B cell (primary cell): Measurements from ENCODE around the gene ATP11A. TPM values are rescaled to one million over a fixed set of nuclear protein-coding genes. Genes with fewer than 3 reads are reported as not detected.

Source experiments
- ATAC-seq: fragments of 200-7000 bp; cut with Tn5 transposase; one replicate; pipeline ENCODE4 v1.10.0; 2021; ENCODE audit warnings: low read depth, mild to moderate bottlenecking, moderate number of reproducible peaks, moderate library complexity
- CTCF ChIA-PET: fragments of 350-600 bp; sonication (Branson Sonifier 250); formaldehyde crosslinking; loops from one replicate; lab custom pipeline; 2021; ENCODE audit warnings: antibody characterized with exemption, inconsistent platforms; lab: Charles Lee
- POLR2A ChIA-PET: fragments of 350-600 bp; sonication (Branson Sonifier 250); formaldehyde crosslinking; loops from one replicate; lab custom pipeline; 2021; ENCODE audit warnings: antibody characterized with exemption; lab: Charles Lee
- DNase-seq: peaks from one replicate; pipeline ENCODE4 v3.0.0; 2013
- H2AFZ ChIP-seq: 2 replicates; pipeline ENCODE4 v1.6.1; 2012; ENCODE audit warnings: mild to moderate bottlenecking, low read depth, low read length; ENCODE audit not compliant: insufficient read depth, poor library complexity, severe bottlenecking
- H3K27ac ChIP-seq, 2 donors: 1 replicate in 1 of 2; 2 replicates in 1 of 2; pipeline ENCODE4 v1.5.1; 2012 to 2013; ENCODE audit warnings: low read length in 2 of 2, mild to moderate bottlenecking in 2 of 2, moderate library complexity in 1 of 2
- H3K27me3 ChIP-seq, 4 experiments: fragments of 200-600 bp in 1 of 4; sonication (generic) in 1 of 4; replicated peaks in 1 of 4; 1 replicate in 2 of 4; 2 replicates in 2 of 4; pipeline versions ENCODE4 v1.6.1 to v1.7.0; 2013 to 2016; ENCODE audit warnings: low read length in 3 of 4, mild to moderate bottlenecking in 2 of 4, mixed read lengths in 1 of 4, moderate library complexity in 1 of 4; ENCODE audit not compliant: insufficient read depth in 4 of 4, control insufficient read depth in 3 of 4; ENCODE audit errors: control extremely low read depth in 1 of 4
- H3K36me3 ChIP-seq, 2 experiments: replicated peaks in 1 of 2; 1 replicate in 1 of 2; 2 replicates in 1 of 2; pipeline versions ENCODE4 v1.6.1 to v1.7.1; 2013; ENCODE audit warnings: low read length in 1 of 2; ENCODE audit not compliant: insufficient read depth in 2 of 2, control insufficient read depth in 1 of 2; ENCODE audit errors: control extremely low read depth in 1 of 2, extremely low read depth in 1 of 2
- H3K4me1 ChIP-seq, 2 donors: fragments of 200-600 bp in 1 of 2; sonication (generic) in 1 of 2; 1 replicate in 1 of 2; 2 replicates in 1 of 2; pipeline versions ENCODE4 v1.5.1 to v1.6.1; 2013 to 2017; ENCODE audit warnings: low read length in 2 of 2; ENCODE audit not compliant: control insufficient read depth in 2 of 2, insufficient read depth in 2 of 2
- H3K4me2 ChIP-seq: replicated peaks from 2 replicates; pipeline ENCODE3; 2012; ENCODE audit warnings: mild to moderate bottlenecking, low read depth, low read length; ENCODE audit not compliant: poor library complexity, severe bottlenecking
- H3K4me3 ChIP-seq, 5 experiments: fragments of 200-600 bp in 1 of 5; sonication (generic) in 1 of 5; 1 replicate in 3 of 5; 2 replicates in 2 of 5; pipeline versions ENCODE4 v1.5.1 to v1.7.0; 2011 to 2016; ENCODE audit warnings: low read length in 4 of 5, mild to moderate bottlenecking in 4 of 5, low read depth in 2 of 5, control low read depth in 1 of 5, moderate library complexity in 1 of 5; ENCODE audit not compliant: insufficient read depth in 1 of 5; ENCODE audit errors: control extremely low read depth in 1 of 5, extremely low read depth in 1 of 5
- H3K79me2 ChIP-seq: fragments of 200-600 bp; sonication (generic); one replicate; pipeline ENCODE4 v1.6.0; 2016; ENCODE audit warnings: low read length; ENCODE audit not compliant: control insufficient read depth, insufficient read depth
- H3K9ac ChIP-seq: fragments of 200-600 bp; sonication (generic); 2 replicates; pipeline ENCODE4 v1.6.1; 2017; ENCODE audit warnings: mild to moderate bottlenecking, low read length, moderate library complexity
- H3K9me3 ChIP-seq, 3 donors: one replicate each; pipeline versions ENCODE4 v1.6.1 to v1.7.1; 2013; ENCODE audit warnings: low read length in 2 of 3; ENCODE audit not compliant: control insufficient read depth in 2 of 3, insufficient read depth in 1 of 3; ENCODE audit errors: control extremely low read depth in 1 of 3
- H4K20me1 ChIP-seq: 2 replicates; pipeline ENCODE4 v1.6.0; 2012; ENCODE audit warnings: mild to moderate bottlenecking, low read length; ENCODE audit not compliant: insufficient read depth, control insufficient read depth, poor library complexity, severe bottlenecking
- H3K27ac Mint-ChIP-seq: one replicate; pipeline ENCODE4 v1.8.0; 2021; ENCODE audit warnings: mixed read lengths
- H3K27me3 Mint-ChIP-seq: one replicate; pipeline ENCODE4 v1.8.0; 2021; ENCODE audit warnings: mixed read lengths
- H3K4me1 Mint-ChIP-seq: one replicate; pipeline ENCODE4 v1.8.0; 2021; ENCODE audit warnings: mixed read lengths
- H3K4me3 Mint-ChIP-seq: one replicate; pipeline ENCODE4 v1.8.0; 2021; ENCODE audit warnings: mixed read lengths
- H3K9me3 Mint-ChIP-seq: one replicate; pipeline ENCODE4 v1.8.0; 2022; ENCODE audit warnings: mixed read lengths; ENCODE audit not compliant: insufficient read depth
- CTCF ChIP-seq: fragments of 200-600 bp; IDR thresholded peaks from one replicate; pipeline ENCODE4 v1.8.0; 2022; ENCODE audit warnings: antibody characterized with exemption, mild to moderate bottlenecking
- EZH2 ChIP-seq: IDR thresholded peaks from 2 replicates; pipeline ENCODE4 v1.6.1; 2012; ENCODE audit warnings: borderline replicate concordance, low read depth, mild to moderate bottlenecking, moderate library complexity, low read length; ENCODE audit not compliant: insufficient read depth, poor library complexity, severe bottlenecking
- WGBS: methylation state at CpG from one replicate; pipeline ENCODE4 v1.1.5; 2013; ENCODE audit warnings: missing lambda C conversion rate; ENCODE audit not compliant: insufficient coverage; 5-methylcytosine and 5-hydroxymethylcytosine counted together
- intact Hi-C: fragments of 100-400 bp; cut with micrococcal nuclease; formaldehyde crosslinking; loops from one replicate; pipeline ENCODE4 v1.10.0; 2022
- polyA plus RNA-seq: library from polyadenylated mRNA; depleted of rRNA; stranded (reverse); fragments of >200 nt; gene quantifications from 2 replicates; pipeline ENCODE4 v1.2.3, GENCODE V29; 2012
- total RNA-seq, 2 donors: library from RNA; stranded (reverse); fragments of 120-200 nt in 1 of 2; gene quantifications; 1 replicate in 1 of 2; 2 replicates in 1 of 2; pipeline versions ENCODE4 v1.2.3 to v1.2.4, GENCODE V29; 2013 to 2022

ATP11A gene
- total and polyA plus RNA-seq, 2 donors (not counting 1 experiment from before 2014, with no cell fraction given): 36.9 to 60.3 TPM

GRCh38 chr13:112672651-112673284, 17.1 kb upstream of the ATP11A start:
- Mint-ChIP-seq H3K4me3 (no peak overlapping the region), H3K9me3 (no peaks in the 10 kb centered on the region), H3K27ac (no peak overlapping the region), H3K27me3 (peaks cover 36% of the 10 kb centered on the region), H3K4me1 (no peaks in the 10 kb centered on the region)
- no peaks in the 10 kb centered on the region for H3K36me3 ChIP-seq
- TF ChIP-seq CTCF (no peak), EZH2 (no peak)
- no peaks in the 10 kb centered on the region for H3K79me2 ChIP-seq
- H3K9ac ChIP-seq: no peak overlapping the region
- H3K4me3 ChIP-seq: no peak overlapping the region
- DNase-seq: no peak
- H3K4me1 ChIP-seq: no peaks in the 10 kb centered on the region
- no peaks in the 10 kb centered on the region for H4K20me1 ChIP-seq
- H3K27ac ChIP-seq: no peak overlapping the region
- intact Hi-C loops: no loop called here
- no peak overlapping the region for H3K4me2 ChIP-seq
- POLR2A ChIA-PET: no interaction called here
- peaks cover 0 to 4% (median 1%) of the 10 kb centered on the region in 4 experiments for H3K27me3 ChIP-seq
- CTCF ChIA-PET: no interaction called here
- 99% methylated on average over 7 of the region's 8 CpGs for WGBS
- no peaks in the 10 kb centered on the region for H3K9me3 ChIP-seq
- ATAC-seq: no peak
- no peak overlapping the region for H2AFZ ChIP-seq

GRCh38 chr13:112674412-112675365, 15.1 kb upstream of the ATP11A start:
- Histone ChIP-seq H3K27me3 (peaks cover 0 to 4% (median 1%) of the 10 kb centered on the region in 4 experiments), H3K4me2 (no peak overlapping the region), H3K36me3 (no peaks in the 10 kb centered on the region), H3K9me3 (no peaks in the 10 kb centered on the region), H3K4me1 (no peaks in the 10 kb centered on the region), H3K27ac (no peak overlapping the region), H3K9ac (no peak overlapping the region), H4K20me1 (no peaks in the 10 kb centered on the region), H3K4me3 (no peak overlapping the region), H2AFZ (no peak overlapping the region), H3K79me2 (no peaks in the 10 kb centered on the region)
- peaks cover 33% of the 10 kb centered on the region for H3K27me3 Mint-ChIP-seq
- WGBS: 100% methylated on average over 1 of the region's 15 CpGs
- TF ChIP-seq EZH2 (no peak), CTCF (no peak)
- POLR2A ChIA-PET: no interaction called here
- no peaks in the 10 kb centered on the region for H3K9me3 Mint-ChIP-seq
- H3K4me3 Mint-ChIP-seq: no peak overlapping the region
- H3K27ac Mint-ChIP-seq: no peak overlapping the region
- CTCF ChIA-PET: no interaction called here
- intact Hi-C loops: no loop called here
- H3K4me1 Mint-ChIP-seq: no peaks in the 10 kb centered on the region
- DNase-seq (no peak), ATAC-seq (no peak)
